Fibroblast of lung (primary cell): Measurements from ENCODE around the gene RNGTT. TPM values are rescaled to one million over a fixed set of nuclear protein-coding genes. Genes with fewer than 3 reads are reported as not detected.
A peak's percentile ranks its signal among the peaks of the same experiment; 100 is the strongest.

ENCODE experiments used
- DNase-seq, 2 donors: peaks; one replicate each; pipeline versions ENCODE4 v3.0.0 to v3.0.0-alpha.2; 2010; ENCODE audit warnings: low read depth in 2 of 2
- H2AFZ ChIP-seq: 2 replicates; pipeline ENCODE4 v1.5.1; 2012; ENCODE audit warnings: low read length, control low read depth, inconsistent platforms
- H3K27ac ChIP-seq: 2 replicates; pipeline ENCODE4 v1.5.1; 2011; ENCODE audit warnings: low read length, control low read depth; ENCODE audit not compliant: insufficient read depth
- H3K27me3 ChIP-seq: 2 replicates; pipeline ENCODE4 v1.5.1; 2011; ENCODE audit warnings: mild to moderate bottlenecking, low read length; ENCODE audit not compliant: control insufficient read depth, insufficient read depth
- H3K36me3 ChIP-seq: 2 replicates; pipeline ENCODE4 v1.5.1; 2011; ENCODE audit warnings: low read length; ENCODE audit not compliant: control insufficient read depth, insufficient read depth
- H3K4me1 ChIP-seq: 2 replicates; pipeline ENCODE4 v1.5.1; 2011; ENCODE audit warnings: low read length; ENCODE audit not compliant: control insufficient read depth, insufficient read depth; ENCODE audit errors: extremely low read depth
- H3K4me2 ChIP-seq: 2 replicates; pipeline ENCODE4 v1.5.1; 2011; ENCODE audit warnings: low read length, control low read depth; ENCODE audit not compliant: insufficient read depth; ENCODE audit errors: extremely low read depth
- H3K4me3 ChIP-seq, 4 experiments: fragments of 200-600 bp in 1 of 4; sonication (generic) in 1 of 4; replicated peaks in 1 of 4; 2 replicates each; pipeline ENCODE4 v1.5.1; 2011 to 2016; ENCODE audit warnings: low read length in 4 of 4, low read depth in 3 of 4, mild to moderate bottlenecking in 3 of 4, control low read depth in 2 of 4, inconsistent platforms in 1 of 4, mixed read lengths in 1 of 4; ENCODE audit not compliant: insufficient read depth in 1 of 4; ENCODE audit errors: control extremely low read depth in 1 of 4
- H3K79me2 ChIP-seq: 2 replicates; pipeline ENCODE4 v1.5.1; 2012; ENCODE audit warnings: mild to moderate bottlenecking, low read length, inconsistent platforms; ENCODE audit not compliant: control insufficient read depth, insufficient read depth
- H3K9ac ChIP-seq: 2 replicates; pipeline ENCODE4 v1.5.1; 2011; ENCODE audit warnings: mild to moderate bottlenecking, low read length, control low read depth; ENCODE audit not compliant: insufficient read depth
- H3K9me3 ChIP-seq: 2 replicates; pipeline ENCODE4 v1.5.1; 2012; ENCODE audit warnings: low read depth, low read length; ENCODE audit not compliant: control insufficient read depth, insufficient read depth
- H4K20me1 ChIP-seq: 2 replicates; pipeline ENCODE4 v1.5.1; 2011; ENCODE audit warnings: low read length; ENCODE audit not compliant: control insufficient read depth, insufficient read depth; ENCODE audit errors: extremely low read depth
- CTCF ChIP-seq, 2 donors: IDR thresholded peaks in 1 of 2; conservative IDR thresholded peaks in 1 of 2; 1 replicate in 1 of 2; 2 replicates in 1 of 2; pipeline ENCODE4 v1.5.1; 2011 to 2012; ENCODE audit warnings: low read length in 2 of 2, control low read depth in 1 of 2, inconsistent platforms in 1 of 2, low read depth in 1 of 2, mild to moderate bottlenecking in 1 of 2
- EZH2 ChIP-seq: IDR thresholded peaks from 2 replicates; pipeline ENCODE4 v1.5.1; 2012; ENCODE audit warnings: low read length, control low read depth, mild to moderate bottlenecking; ENCODE audit errors: missing control alignments
- polyA plus RNA-seq, 2 donors: library from polyadenylated mRNA; depleted of rRNA in 1 of 2; stranded (reverse) in 1 of 2; unstranded in 1 of 2; fragments of >200 nt; gene quantifications; 2 replicates each; pipeline ENCODE4 v1.2.1, GENCODE V29; 2011 to 2012; ENCODE audit warnings: missing spikeins in 1 of 2
- total RNA-seq: library from RNA; depleted of rRNA; stranded (reverse); fragments of >200 nt; gene quantifications from 2 replicates; pipeline ENCODE4 v1.2.1, GENCODE V29; 2014

RNGTT gene
- total and polyA plus RNA-seq, 2 donors (not counting 1 experiment from before 2014, with no cell fraction given), result 10.7 to 12.7 TPM

- no peak overlapping the region for H2AFZ ChIP-seq
- no peak for TF ChIP-seq CTCF (conservative IDR thresholded peaks at IDR 0.05 in 1 of 2, IDR thresholded peaks at IDR 0.05 in 1 of 2; ENCODE audit: low read depth in 1 of 2, low read length in 2 of 2)
- TF ChIP-seq EZH2, result no peak
- H3K27me3 ChIP-seq, result no peaks in the 10 kb centered on the region
- DNase-seq, result no peak
- H3K4me1 ChIP-seq, result no peaks in the 10 kb centered on the region
- H3K9ac ChIP-seq, result no peak overlapping the region
- peaks cover 3% of the 10 kb centered on the region for H3K79me2 ChIP-seq
- no peak overlapping the region for H3K27ac ChIP-seq
- no peak overlapping the region for H3K4me2 ChIP-seq
- H4K20me1 ChIP-seq, result no peaks in the 10 kb centered on the region
- H3K9me3 ChIP-seq, result no peaks in the 10 kb centered on the region
- no peaks in the 10 kb centered on the region for H3K36me3 ChIP-seq
- no peak overlapping the region for H3K4me3 ChIP-seq
These were observed 4.5 kb upstream of the RNGTT start for GRCh38 chr6:88967891-88968290.

- Histone ChIP-seq H3K4me1 (no peaks in the 10 kb centered on the region), H2AFZ (no peak overlapping the region), H3K27ac (no peak overlapping the region), H3K36me3 (no peaks in the 10 kb centered on the region), H3K9me3 (no peaks in the 10 kb centered on the region), H3K79me2 (peaks cover 20% of the 10 kb centered on the region), H3K27me3 (no peaks in the 10 kb centered on the region), H4K20me1 (no peaks in the 10 kb centered on the region), H3K4me3 (no peak overlapping the region), H3K4me2 (no peak overlapping the region), H3K9ac (no peak overlapping the region)
- TF ChIP-seq EZH2, result no peak
- no peak for DNase-seq
These were observed 2.3 kb upstream of the RNGTT start for GRCh38 chr6:88965691-88966090.

GRCh38 chr6:88964509-88964908 lies 1.1 kb upstream of the RNGTT start:
- H4K20me1 ChIP-seq, result no peaks in the 10 kb centered on the region
- TF ChIP-seq CTCF (conservative IDR thresholded peaks at IDR 0.05 in 1 of 2, IDR thresholded peaks at IDR 0.05 in 1 of 2; ENCODE audit: low read depth in 1 of 2, low read length in 2 of 2) (no peak), EZH2 (no peak)
- peaks cover 24% of the 10 kb centered on the region for H3K79me2 ChIP-seq
- no peaks in the 10 kb centered on the region for H3K27me3 ChIP-seq
- no peaks in the 10 kb centered on the region for H3K4me1 ChIP-seq
- peak overlapping the region; percentile 62 to 93 (median 86) for H3K4me3 ChIP-seq
- H3K4me2 ChIP-seq, result peak overlapping the region; percentile 97
- no peaks in the 10 kb centered on the region for H3K36me3 ChIP-seq
- no peak for DNase-seq
- H2AFZ ChIP-seq, result peak overlapping the region; percentile 11
- no peak overlapping the region for H3K27ac ChIP-seq
- no peak overlapping the region for H3K9ac ChIP-seq
- no peaks in the 10 kb centered on the region for H3K9me3 ChIP-seq
